HG03565 (cell line): ENCODE results near the gene ZNF10.

Experiments used
- ATAC-seq: cut with Tn5 transposase; IDR thresholded peaks from one replicate; pipeline ENCODE4 v1.9.1; 2021; ENCODE audit warnings: mild to moderate bottlenecking, moderate library complexity; ENCODE audit not compliant: unreplicated experiment

Gene ZNF10

DNA sequence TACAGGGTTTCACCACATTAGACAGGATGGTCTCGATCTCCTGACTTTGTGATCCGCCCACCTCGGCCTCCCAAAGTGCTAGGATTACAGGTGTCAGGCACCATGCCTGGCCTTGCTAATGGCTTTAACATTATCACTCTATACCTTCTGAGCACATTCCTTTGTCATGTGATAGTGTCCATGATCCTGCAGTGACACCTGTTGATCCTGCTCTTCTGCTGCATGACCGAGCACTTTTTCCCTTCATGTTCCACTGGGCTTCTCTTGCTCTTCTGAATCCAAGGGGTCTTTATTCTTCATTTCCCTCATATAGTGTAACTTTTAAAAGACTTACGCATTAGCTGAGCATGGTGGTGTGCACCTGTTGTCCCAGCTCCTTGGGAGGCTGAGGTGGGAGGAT lies 62.4 kb downstream of the ZNF10 start:
- ATAC-seq: no peak

DNA sequence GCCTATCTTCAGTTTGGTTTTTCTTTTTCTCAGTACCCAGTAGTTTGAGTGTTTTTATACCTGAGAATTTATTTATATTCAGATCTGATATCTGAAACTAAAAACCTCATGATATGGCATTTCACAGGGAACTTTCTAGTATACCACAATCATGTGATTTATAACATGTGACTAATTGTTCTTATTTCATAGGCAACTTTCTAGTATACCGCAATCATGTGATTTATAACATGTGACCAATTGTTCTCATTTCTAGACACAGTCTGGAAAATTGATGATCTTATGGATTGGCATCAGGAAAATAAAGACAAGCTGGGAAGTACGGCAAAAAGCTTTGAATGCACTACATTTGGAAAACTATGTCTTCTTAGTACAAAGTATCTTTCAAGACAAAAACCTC lies 71.5 kb downstream of the ZNF10 start:
- no peak for ATAC-seq

DNA sequence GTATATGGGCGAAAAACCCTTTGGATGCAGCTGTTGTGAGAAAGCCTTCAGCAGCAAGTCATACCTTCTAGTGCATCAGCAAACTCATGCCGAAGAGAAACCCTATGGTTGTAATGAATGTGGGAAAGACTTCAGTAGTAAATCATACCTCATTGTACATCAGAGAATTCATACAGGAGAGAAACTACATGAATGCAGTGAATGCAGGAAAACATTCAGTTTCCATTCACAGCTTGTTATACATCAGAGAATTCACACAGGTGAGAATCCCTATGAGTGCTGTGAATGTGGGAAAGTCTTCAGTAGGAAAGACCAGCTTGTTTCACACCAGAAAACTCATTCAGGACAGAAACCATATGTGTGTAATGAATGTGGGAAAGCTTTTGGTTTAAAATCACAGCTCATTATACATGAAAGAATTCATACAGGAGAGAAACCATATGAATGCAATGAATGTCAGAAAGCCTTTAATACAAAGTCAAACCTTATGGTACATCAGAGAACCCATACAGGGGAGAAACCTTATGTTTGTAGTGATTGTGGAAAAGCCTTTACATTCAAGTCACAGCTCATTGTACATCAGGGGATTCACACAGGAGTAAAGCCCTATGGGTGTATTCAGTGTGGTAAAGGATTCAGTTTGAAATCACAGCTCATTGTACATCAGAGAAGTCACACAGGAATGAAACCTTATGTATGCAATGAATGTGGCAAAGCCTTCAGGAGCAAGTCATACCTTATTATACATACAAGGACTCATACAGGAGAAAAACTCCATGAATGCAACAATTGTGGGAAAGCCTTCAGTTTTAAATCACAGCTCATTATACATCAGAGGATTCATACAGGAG lies 72.3 kb downstream of the ZNF10 start:
- no peak for ATAC-seq

DNA sequence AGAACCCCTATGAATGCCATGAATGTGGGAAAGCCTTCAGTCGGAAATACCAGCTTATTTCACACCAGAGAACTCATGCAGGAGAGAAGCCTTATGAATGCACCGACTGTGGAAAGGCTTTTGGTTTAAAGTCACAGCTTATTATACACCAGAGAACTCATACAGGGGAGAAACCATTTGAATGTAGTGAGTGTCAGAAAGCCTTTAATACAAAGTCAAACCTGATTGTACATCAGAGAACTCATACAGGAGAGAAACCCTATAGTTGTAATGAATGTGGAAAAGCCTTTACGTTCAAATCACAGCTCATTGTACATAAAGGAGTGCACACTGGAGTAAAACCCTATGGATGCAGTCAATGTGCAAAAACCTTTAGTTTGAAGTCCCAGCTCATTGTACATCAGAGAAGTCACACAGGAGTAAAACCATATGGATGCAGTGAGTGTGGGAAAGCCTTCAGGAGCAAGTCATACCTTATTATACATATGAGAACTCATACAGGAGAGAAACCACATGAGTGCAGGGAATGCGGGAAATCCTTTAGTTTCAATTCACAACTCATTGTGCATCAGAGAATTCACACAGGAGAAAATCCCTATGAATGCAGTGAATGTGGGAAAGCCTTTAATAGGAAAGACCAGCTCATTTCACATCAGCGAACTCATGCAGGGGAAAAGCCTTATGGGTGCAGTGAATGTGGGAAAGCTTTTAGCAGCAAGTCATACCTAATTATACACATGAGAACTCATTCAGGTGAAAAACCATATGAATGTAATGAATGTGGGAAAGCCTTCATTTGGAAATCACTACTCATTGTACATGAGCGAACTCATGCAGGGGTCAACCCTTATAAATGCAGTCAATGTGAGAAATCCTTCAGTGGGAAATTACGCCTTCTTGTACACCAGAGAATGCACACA lies 73.2 kb downstream of the ZNF10 start:
- no peak for ATAC-seq

DNA sequence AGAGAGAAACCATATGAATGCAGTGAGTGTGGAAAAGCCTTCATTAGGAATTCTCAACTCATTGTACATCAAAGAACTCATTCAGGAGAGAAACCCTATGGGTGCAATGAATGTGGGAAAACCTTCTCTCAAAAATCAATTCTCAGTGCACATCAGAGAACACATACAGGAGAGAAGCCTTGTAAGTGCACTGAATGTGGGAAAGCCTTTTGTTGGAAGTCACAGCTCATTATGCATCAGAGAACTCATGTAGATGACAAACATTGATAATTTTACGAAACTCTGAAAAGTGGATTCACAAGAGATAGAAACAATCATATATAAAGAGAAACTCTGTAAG lies 73.8 kb downstream of the ZNF10 start:
- ATAC-seq: no peak

DNA sequence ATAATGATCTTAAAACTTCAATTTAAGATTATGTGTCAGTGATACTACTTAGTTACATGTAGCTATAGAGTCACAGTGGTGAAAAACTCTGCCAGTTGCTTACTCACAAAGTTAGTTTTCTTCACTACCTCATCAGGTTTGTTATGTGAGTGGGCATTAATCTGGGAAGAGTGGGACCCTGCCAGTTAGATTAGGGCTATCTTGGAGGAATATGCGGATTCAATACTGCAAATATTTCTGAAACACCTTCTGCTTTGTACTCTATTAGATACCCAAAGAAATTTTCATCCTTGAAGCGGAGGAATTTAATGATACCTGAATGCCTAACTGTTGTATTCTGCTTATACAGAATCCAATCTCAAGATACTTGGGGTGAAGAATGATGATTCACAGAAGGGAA lies 76.0 kb downstream of the ZNF10 start:
- no peak for ATAC-seq
